ENCODE data around the gene LYPD5. TPM values are rescaled to one million over a fixed set of nuclear protein-coding genes. Genes with fewer than 3 reads are reported as not detected.
"Not testable (repeated sequence)": the region's sequence is repeated elsewhere in the genome, so short reads cannot be mapped to it uniquely, and the experiment has no call there.

The LYPD5 gene
- under 1 TPM; 0.40 to 0.58 TPM for total RNA-seq

- no peaks in the 10 kb centered on the region for H3K9me3 Mint-ChIP-seq (ENCODE audit: low read depth)
- no peak within 1 kb of the TSS for H3K4me3 Mint-ChIP-seq
- no peaks in the 10 kb centered on the region for H3K36me3 Mint-ChIP-seq
- H3K27me3 Mint-ChIP-seq = peaks cover 15% of the 10 kb centered on the region
- CTCF ChIA-PET = no interaction called here
- no peak within 1 kb of the TSS for H3K27ac Mint-ChIP-seq
- DNase-seq = no peak
- no peak for ATAC-seq
- H3K4me1 Mint-ChIP-seq = peaks cover 8% of the 10 kb centered on the region
Measured at GRCh38 chr19:43802216-43802951, at the start of gene LYPD5. TSS of gene LYPD5 (minus strand) at chr19:43802447. CDS start at chr19:43802380, 67 bp downstream.

GRCh38 chr19:43848821-43849220 lies 46.6 kb upstream of the LYPD5 start:
- Mint-ChIP-seq H3K4me1 (no peaks in the 10 kb centered on the region), H3K4me3 (no peak overlapping the region), H3K9me3 (ENCODE audit: low read depth) (peaks cover 52% of the 10 kb centered on the region), H3K27me3 (no peaks in the 10 kb centered on the region), H3K36me3 (peaks cover 35% of the 10 kb centered on the region), H3K27ac (no peak overlapping the region)
- ATAC-seq = no peak
- no peak for DNase-seq
- CTCF ChIA-PET = no interaction called here

GRCh38 chr19:43847884-43848283 lies 45.6 kb upstream of the LYPD5 start:
- DNase-seq (no peak), ATAC-seq (no peak)
- H3K36me3 Mint-ChIP-seq = peaks cover 37% of the 10 kb centered on the region
- H3K4me3 Mint-ChIP-seq = no peak overlapping the region
- H3K27ac Mint-ChIP-seq = no peak overlapping the region
- CTCF ChIA-PET = no interaction called here
- no peaks in the 10 kb centered on the region for H3K27me3 Mint-ChIP-seq
- no peaks in the 10 kb centered on the region for H3K4me1 Mint-ChIP-seq
- peaks cover 51% of the 10 kb centered on the region for H3K9me3 Mint-ChIP-seq (ENCODE audit: low read depth)

GRCh38 chr19:43847246-43847645 lies 45.0 kb upstream of the LYPD5 start:
- H3K27me3 Mint-ChIP-seq = no peaks in the 10 kb centered on the region

GRCh38 chr19:43842007-43842406 lies 39.8 kb upstream of the LYPD5 start:
- Mint-ChIP-seq H3K9me3 (ENCODE audit: low read depth) (peaks cover 42% of the 10 kb centered on the region), H3K4me3 (no peak overlapping the region), H3K36me3 (peaks cover 67% of the 10 kb centered on the region), H3K27ac (no peak overlapping the region), H3K4me1 (no peaks in the 10 kb centered on the region), H3K27me3 (no peaks in the 10 kb centered on the region)
- CTCF ChIA-PET = no interaction called here
- no peak for DNase-seq
- ATAC-seq = no peak

More at GRCh38 chr19:43847246-43847645, 45.0 kb upstream of the LYPD5 start:
- no peaks in the 10 kb centered on the region for H3K4me1 Mint-ChIP-seq
- ATAC-seq (no peak), DNase-seq (no peak)
- H3K9me3 Mint-ChIP-seq (ENCODE audit: low read depth) = peaks cover 48% of the 10 kb centered on the region
- no peak overlapping the region for H3K4me3 Mint-ChIP-seq
- H3K27ac Mint-ChIP-seq = no peak overlapping the region
- CTCF ChIA-PET = no interaction called here
- H3K36me3 Mint-ChIP-seq = peaks cover 41% of the 10 kb centered on the region

GRCh38 chr19:43839139-43839538 lies 36.9 kb upstream of the LYPD5 start:
- Mint-ChIP-seq H3K4me3 (no peak overlapping the region), H3K36me3 (peaks cover 71% of the 10 kb centered on the region), H3K9me3 (ENCODE audit: low read depth) (peaks cover 33% of the 10 kb centered on the region), H3K4me1 (no peaks in the 10 kb centered on the region), H3K27ac (no peak overlapping the region), H3K27me3 (no peaks in the 10 kb centered on the region)
- DNase-seq = no peak
- CTCF ChIA-PET = no interaction called here
- ATAC-seq = no peak

- H3K4me3 Mint-ChIP-seq = peak within 1 kb of the TSS; percentile 85
- peak; percentile 90 for DNase-seq
- peaks cover 19% of the 10 kb centered on the region for H3K4me1 Mint-ChIP-seq
- H3K27me3 Mint-ChIP-seq = peaks cover 12% of the 10 kb centered on the region
- CTCF ChIA-PET = interaction anchor here (1.0 to 2.2 kb wide), 2 partner anchors 17 to 108 kb away, joined by 3 to 6 read pairs; partner anchors contain the start of gene ZNF45
- H3K27ac Mint-ChIP-seq = peak within 1 kb of the TSS; percentile 68
- peak; percentile 96 for ATAC-seq
- peaks cover 33% of the 10 kb centered on the region for H3K36me3 Mint-ChIP-seq
- H3K9me3 Mint-ChIP-seq (ENCODE audit: low read depth) = peaks cover 13% of the 10 kb centered on the region
Measured at GRCh38 chr19:43826787-43827754, 24.8 kb upstream of the LYPD5 start, which contains the start of gene ZNF283. TSS of gene ZNF283 (plus strand) at chr19:43827321. CDS start at chr19:43833505, 6,184 bp downstream.

GRCh38 chr19:43824572-43824971 lies 22.3 kb upstream of the LYPD5 start:
- CTCF ChIA-PET, DNase-seq, H3K4me3 Mint-ChIP-seq, H3K27ac Mint-ChIP-seq, ATAC-seq: not testable (repeated sequence)
- peaks cover 31% of the 10 kb centered on the region for H3K27me3 Mint-ChIP-seq
- peaks cover 27% of the 10 kb centered on the region for H3K4me1 Mint-ChIP-seq
- peaks cover 13% of the 10 kb centered on the region for H3K9me3 Mint-ChIP-seq (ENCODE audit: low read depth)
- H3K36me3 Mint-ChIP-seq = peaks cover 25% of the 10 kb centered on the region

GRCh38 chr19:43823856-43824255 lies 21.6 kb upstream of the LYPD5 start:
- H3K27ac Mint-ChIP-seq, ATAC-seq, DNase-seq, H3K4me3 Mint-ChIP-seq, CTCF ChIA-PET: not testable (repeated sequence)
- Mint-ChIP-seq H3K36me3 (peaks cover 19% of the 10 kb centered on the region), H3K27me3 (peaks cover 31% of the 10 kb centered on the region), H3K4me1 (peaks cover 27% of the 10 kb centered on the region), H3K9me3 (ENCODE audit: low read depth) (peaks cover 11% of the 10 kb centered on the region)

GRCh38 chr19:43820884-43821215 lies 18.6 kb upstream of the LYPD5 start:
- H3K27ac Mint-ChIP-seq = no peak overlapping the region
- peaks cover 9% of the 10 kb centered on the region for H3K4me1 Mint-ChIP-seq
- CTCF ChIA-PET = interaction anchor here (1.6 kb wide), 1 partner anchor 11 kb away, joined by 6 read pairs; no protein-coding TSS in a partner anchor
- H3K9me3 Mint-ChIP-seq (ENCODE audit: low read depth) = peaks cover 8% of the 10 kb centered on the region
- H3K4me3 Mint-ChIP-seq = peak overlapping the region; percentile 56
- DNase-seq (no peak), ATAC-seq (no peak)
- peaks cover 31% of the 10 kb centered on the region for H3K27me3 Mint-ChIP-seq
- H3K36me3 Mint-ChIP-seq = peaks cover 8% of the 10 kb centered on the region

- CTCF ChIA-PET = no interaction called here
- no peak for ATAC-seq
- Mint-ChIP-seq H3K4me1 (peaks cover 9% of the 10 kb centered on the region), H3K9me3 (ENCODE audit: low read depth) (peaks cover 7% of the 10 kb centered on the region), H3K36me3 (peaks cover 8% of the 10 kb centered on the region), H3K27me3 (peaks cover 31% of the 10 kb centered on the region), H3K4me3 (peak overlapping the region; percentile 56), H3K27ac (no peak overlapping the region)
- DNase-seq = no peak
Measured at GRCh38 chr19:43820098-43820883, 18.0 kb upstream of the LYPD5 start.

GRCh38 chr19:43818500-43818899 lies 16.3 kb upstream of the LYPD5 start:
- H3K4me3 Mint-ChIP-seq = no peak overlapping the region
- peaks cover 23% of the 10 kb centered on the region for H3K27me3 Mint-ChIP-seq
- H3K9me3 Mint-ChIP-seq (ENCODE audit: low read depth) = peaks cover 7% of the 10 kb centered on the region
- no peak overlapping the region for H3K27ac Mint-ChIP-seq
- H3K36me3 Mint-ChIP-seq = peaks cover 8% of the 10 kb centered on the region
- DNase-seq (no peak), ATAC-seq (no peak)
- CTCF ChIA-PET = interaction anchor here (1.2 kb wide), 1 partner anchor 9 kb away, joined by 4 read pairs; no protein-coding TSS in a partner anchor
- H3K4me1 Mint-ChIP-seq = peaks cover 9% of the 10 kb centered on the region

- H3K36me3 Mint-ChIP-seq; H3K4me1 Mint-ChIP-seq; H3K4me3 Mint-ChIP-seq; H3K27ac Mint-ChIP-seq; H3K9me3 Mint-ChIP-seq (ENCODE audit: low read depth); ATAC-seq; DNase-seq: not testable (repeated sequence)
- peaks cover 23% of the 10 kb centered on the region for H3K27me3 Mint-ChIP-seq
- CTCF ChIA-PET = interaction anchor here (1.2 kb wide), 1 partner anchor 72 kb away, joined by 3 read pairs; no protein-coding TSS in a partner anchor
Measured at GRCh38 chr19:43817454-43817853, 15.2 kb upstream of the LYPD5 start.

Data from activated CD8-positive, alpha-beta memory T cell treated with anti-CD3 and anti-CD28 coated beads, Interleukin-2, amount 10 ng/mL, durations not matched to agents 7 days and 5 days (primary cell).